Transverse colon (tissue), 4 donors: Measurements from ENCODE around the gene PLIN5.

ENCODE experiments used
- EP300 ChIP-seq: sonication (generic); formaldehyde crosslinking; IDR thresholded peaks from one replicate; pipeline ENCODE4 v1.6.1; 2017; ENCODE audit warnings: antibody characterized with exemption, low read depth
- POLR2A ChIP-seq: fragments of 450-650 bp; IDR thresholded peaks from one replicate; pipeline ENCODE4 v1.6.1; 2016; ENCODE audit warnings: antibody characterized with exemption, mild to moderate bottlenecking, moderate library complexity
- POLR2AphosphoS5 ChIP-seq, 3 donors: sonication (generic); formaldehyde crosslinking; IDR thresholded peaks; one replicate each; pipeline ENCODE4 v1.6.1; 2016; ENCODE audit warnings: antibody characterized with exemption in 3 of 3
- TF ChIP-seq, protein P1 (sequence below), 5 experiments: fragments of 200-600 bp in 3 of 5; fragments of 450-650 bp in 2 of 5; sonication (generic) in 3 of 5; IDR thresholded peaks; 1 replicate in 2 of 5; 2 replicates in 3 of 5; pipeline ENCODE4 v1.5.1; 2016 to 2017; ENCODE audit warnings: antibody characterized with exemption in 5 of 5, inconsistent platforms in 3 of 5, mild to moderate bottlenecking in 2 of 5, moderate library complexity in 1 of 5

- TF ChIP-seq EP300 (no peak), POLR2AphosphoS5 (IDR thresholded peaks at IDR 0.05) (no peak), POLR2A (no peak)
- TF ChIP-seq, protein P1, sequence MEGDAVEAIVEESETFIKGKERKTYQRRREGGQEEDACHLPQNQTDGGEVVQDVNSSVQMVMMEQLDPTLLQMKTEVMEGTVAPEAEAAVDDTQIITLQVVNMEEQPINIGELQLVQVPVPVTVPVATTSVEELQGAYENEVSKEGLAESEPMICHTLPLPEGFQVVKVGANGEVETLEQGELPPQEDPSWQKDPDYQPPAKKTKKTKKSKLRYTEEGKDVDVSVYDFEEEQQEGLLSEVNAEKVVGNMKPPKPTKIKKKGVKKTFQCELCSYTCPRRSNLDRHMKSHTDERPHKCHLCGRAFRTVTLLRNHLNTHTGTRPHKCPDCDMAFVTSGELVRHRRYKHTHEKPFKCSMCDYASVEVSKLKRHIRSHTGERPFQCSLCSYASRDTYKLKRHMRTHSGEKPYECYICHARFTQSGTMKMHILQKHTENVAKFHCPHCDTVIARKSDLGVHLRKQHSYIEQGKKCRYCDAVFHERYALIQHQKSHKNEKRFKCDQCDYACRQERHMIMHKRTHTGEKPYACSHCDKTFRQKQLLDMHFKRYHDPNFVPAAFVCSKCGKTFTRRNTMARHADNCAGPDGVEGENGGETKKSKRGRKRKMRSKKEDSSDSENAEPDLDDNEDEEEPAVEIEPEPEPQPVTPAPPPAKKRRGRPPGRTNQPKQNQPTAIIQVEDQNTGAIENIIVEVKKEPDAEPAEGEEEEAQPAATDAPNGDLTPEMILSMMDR (IDR thresholded peaks at IDR 0.05), result no peak
Measured at GRCh38 chr19:4501691-4502090, 33.3 kb downstream of the PLIN5 start.
